GM23248 (cell line): Measurements from ENCODE around the gene LDLRAD2.

Source experiments
- EZH2 ChIP-seq: fragments of 200-600 bp; sonication (generic); IDR thresholded peaks from 2 replicates; pipeline ENCODE4 v1.6.1; 2018; ENCODE audit warnings: antibody characterized with exemption, mild to moderate bottlenecking; ENCODE audit not compliant: insufficient read depth, poor library complexity, severe bottlenecking
- EZH2phosphoT487 ChIP-seq: fragments of 200-600 bp; sonication (generic); IDR thresholded peaks from 2 replicates; pipeline ENCODE4 v1.6.1; 2018; ENCODE audit warnings: antibody characterized with exemption, moderate library complexity, mild to moderate bottlenecking, low read depth; ENCODE audit not compliant: insufficient read depth

DNA sequence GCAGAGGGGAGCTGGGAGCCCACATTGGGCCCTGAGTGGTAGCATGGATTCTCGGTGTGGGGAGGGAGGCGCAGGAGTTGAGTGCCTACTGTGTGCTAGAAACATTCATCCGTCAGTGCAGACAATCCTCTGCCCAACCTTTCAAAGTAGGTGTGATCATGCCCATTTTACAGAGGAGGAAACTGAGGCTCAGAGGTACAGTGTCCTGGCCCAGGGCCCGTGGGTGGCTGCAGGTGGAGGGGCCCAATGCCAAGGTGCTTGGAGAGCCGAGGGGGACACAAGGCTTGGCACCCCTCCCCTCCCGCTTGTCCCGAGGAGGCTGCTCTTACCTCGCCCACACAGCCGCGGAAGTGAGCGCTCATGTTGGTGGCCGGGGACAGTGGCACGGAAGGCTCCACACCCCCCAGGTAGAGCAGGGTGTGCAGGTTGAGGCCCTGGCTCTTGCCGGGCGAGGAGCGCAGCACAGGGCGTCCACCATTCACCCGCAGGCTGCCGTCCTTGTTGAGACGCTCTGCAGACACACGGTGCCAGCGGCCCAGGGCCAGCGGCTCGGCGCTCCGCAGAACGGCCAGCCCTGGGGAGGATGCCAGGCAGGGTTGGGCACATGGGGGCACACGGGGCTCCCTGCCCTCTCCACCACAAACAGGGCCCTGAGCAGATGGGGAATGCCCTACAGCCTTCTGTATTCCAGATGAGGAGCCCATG lies 16.6 kb downstream of the LDLRAD2 start:
- TF ChIP-seq EZH2 (no peak), EZH2phosphoT487 (no peak)
